Upper lobe of left lung (tissue), 4 donors: ENCODE measurements around the gene PRKCQ.

ENCODE experiments used
- EP300 ChIP-seq, 4 donors: sonication (generic); formaldehyde crosslinking; IDR thresholded peaks; one replicate each; pipeline ENCODE4 v1.5.1; 2017; ENCODE audit warnings: antibody characterized with exemption in 4 of 4, control low read depth in 2 of 4
- POLR2A ChIP-seq, 4 donors: fragments of 450-650 bp; IDR thresholded peaks; one replicate each; pipeline ENCODE4 v1.5.1; 2016 to 2017; ENCODE audit warnings: antibody characterized with exemption in 4 of 4, mild to moderate bottlenecking in 2 of 4
- TF ChIP-seq, protein P1 (sequence below), 6 experiments: fragments of 450-650 bp in 4 of 6; fragments of 200-600 bp in 2 of 6; sonication (generic) in 2 of 6; IDR thresholded peaks; one replicate each; pipeline ENCODE4 v1.5.1; 2016 to 2019; ENCODE audit warnings: antibody characterized with exemption in 6 of 6

DNA sequence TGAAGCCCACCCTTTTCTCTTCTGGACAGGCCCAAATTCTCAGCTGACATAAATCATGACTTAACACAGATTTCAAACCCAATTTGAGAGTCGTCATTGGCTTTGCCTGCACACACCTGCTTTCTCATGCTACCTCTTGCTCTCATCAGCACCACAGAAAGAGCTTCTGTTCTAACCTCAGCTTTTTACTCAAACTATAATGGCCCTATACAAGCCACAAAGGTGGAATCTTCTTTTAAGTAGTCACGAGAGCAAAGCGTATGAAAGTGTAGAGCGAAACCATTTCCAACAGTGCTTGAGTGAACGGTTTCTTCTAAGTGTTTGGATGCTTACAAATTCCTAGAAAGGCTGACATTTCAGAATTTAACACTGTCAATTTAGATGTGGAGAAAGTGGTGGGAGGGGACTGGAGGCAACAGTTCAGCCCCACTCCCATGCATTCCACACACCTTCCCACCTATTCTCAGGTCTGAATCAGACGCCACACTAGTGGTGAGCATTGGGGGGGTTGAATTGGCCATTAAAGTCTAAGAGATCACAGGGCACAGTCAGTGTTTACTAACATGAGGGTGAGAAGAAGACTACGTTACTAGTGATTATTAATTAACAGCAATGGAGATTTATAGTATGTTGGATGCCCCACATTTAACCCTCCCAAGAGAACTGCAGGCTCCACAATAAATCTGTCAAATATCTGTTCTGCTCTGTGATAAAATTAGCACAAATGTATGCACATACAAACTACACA is 114.0 kb downstream of the PRKCQ start:
- TF ChIP-seq, protein P1, sequence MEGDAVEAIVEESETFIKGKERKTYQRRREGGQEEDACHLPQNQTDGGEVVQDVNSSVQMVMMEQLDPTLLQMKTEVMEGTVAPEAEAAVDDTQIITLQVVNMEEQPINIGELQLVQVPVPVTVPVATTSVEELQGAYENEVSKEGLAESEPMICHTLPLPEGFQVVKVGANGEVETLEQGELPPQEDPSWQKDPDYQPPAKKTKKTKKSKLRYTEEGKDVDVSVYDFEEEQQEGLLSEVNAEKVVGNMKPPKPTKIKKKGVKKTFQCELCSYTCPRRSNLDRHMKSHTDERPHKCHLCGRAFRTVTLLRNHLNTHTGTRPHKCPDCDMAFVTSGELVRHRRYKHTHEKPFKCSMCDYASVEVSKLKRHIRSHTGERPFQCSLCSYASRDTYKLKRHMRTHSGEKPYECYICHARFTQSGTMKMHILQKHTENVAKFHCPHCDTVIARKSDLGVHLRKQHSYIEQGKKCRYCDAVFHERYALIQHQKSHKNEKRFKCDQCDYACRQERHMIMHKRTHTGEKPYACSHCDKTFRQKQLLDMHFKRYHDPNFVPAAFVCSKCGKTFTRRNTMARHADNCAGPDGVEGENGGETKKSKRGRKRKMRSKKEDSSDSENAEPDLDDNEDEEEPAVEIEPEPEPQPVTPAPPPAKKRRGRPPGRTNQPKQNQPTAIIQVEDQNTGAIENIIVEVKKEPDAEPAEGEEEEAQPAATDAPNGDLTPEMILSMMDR (IDR thresholded peaks at IDR 0.05): no peak
- TF ChIP-seq POLR2A (IDR thresholded peaks at IDR 0.05) (no peak), EP300 (IDR thresholded peaks at IDR 0.05) (no peak)
